Peyer's patch (tissue), 4 donors: ENCODE data around the gene HSDL1. TPM values are rescaled to one million over a fixed set of nuclear protein-coding genes. Genes with fewer than 3 reads are reported as not detected.
"Not testable (repeated sequence)": the region's sequence is repeated elsewhere in the genome, so short reads cannot be mapped to it uniquely, and the experiment has no call there.

Source experiments
- DNase-seq, 3 donors: peaks; one replicate each; pipeline ENCODE4 v3.0.0-alpha.2; 2017 to 2019
- H3K27ac ChIP-seq, 4 donors: fragments of 200-600 bp; sonication (generic); one replicate each; pipeline ENCODE4 v1.5.1; 2016 to 2019
- H3K27me3 ChIP-seq, 2 donors: fragments of 200-600 bp; sonication (generic); one replicate each; pipeline ENCODE4 v1.5.1; 2019
- H3K36me3 ChIP-seq, 3 donors: fragments of 200-600 bp; sonication (generic); one replicate each; pipeline ENCODE4 v1.5.1; 2016 to 2019
- H3K4me1 ChIP-seq, 4 donors: fragments of 200-600 bp; sonication (generic); one replicate each; pipeline ENCODE4 v1.5.1; 2016 to 2019
- H3K4me3 ChIP-seq, 4 donors: fragments of 200-600 bp; sonication (generic); 1 replicate in 3 of 4; 2 replicates in 1 of 4; pipeline ENCODE4 v1.5.1; 2016 to 2019; ENCODE audit warnings: mild to moderate bottlenecking in 1 of 4
- H3K9me3 ChIP-seq, 4 donors: fragments of 200-600 bp; sonication (generic); one replicate each; pipeline ENCODE4 v1.5.1; 2016 to 2019; ENCODE audit warnings: mild to moderate bottlenecking in 1 of 4
- CTCF ChIP-seq, 6 experiments: fragments of 450-650 bp in 4 of 6; fragments of 200-600 bp in 2 of 6; sonication (generic) in 1 of 6; IDR thresholded peaks; one replicate each; pipeline ENCODE4 v1.5.1; 2017 to 2019; ENCODE audit warnings: antibody characterized with exemption in 6 of 6, mild to moderate bottlenecking in 3 of 6, moderate library complexity in 1 of 6
- POLR2A ChIP-seq, 2 donors: fragments of 450-650 bp; IDR thresholded peaks; one replicate each; pipeline ENCODE4 v1.5.1; 2017; ENCODE audit warnings: antibody characterized with exemption in 2 of 2, mild to moderate bottlenecking in 2 of 2, moderate library complexity in 2 of 2
- total RNA-seq, 4 donors: library from RNA; depleted of rRNA; stranded (reverse); fragments of >200 nt; gene quantifications; one replicate each; pipeline ENCODE4 v1.1.0, GENCODE V29; 2016

HSDL1 gene
- total RNA-seq, 4 donors from 2014 or later: 8.4 to 25.0 (median 10.8) TPM

DNA sequence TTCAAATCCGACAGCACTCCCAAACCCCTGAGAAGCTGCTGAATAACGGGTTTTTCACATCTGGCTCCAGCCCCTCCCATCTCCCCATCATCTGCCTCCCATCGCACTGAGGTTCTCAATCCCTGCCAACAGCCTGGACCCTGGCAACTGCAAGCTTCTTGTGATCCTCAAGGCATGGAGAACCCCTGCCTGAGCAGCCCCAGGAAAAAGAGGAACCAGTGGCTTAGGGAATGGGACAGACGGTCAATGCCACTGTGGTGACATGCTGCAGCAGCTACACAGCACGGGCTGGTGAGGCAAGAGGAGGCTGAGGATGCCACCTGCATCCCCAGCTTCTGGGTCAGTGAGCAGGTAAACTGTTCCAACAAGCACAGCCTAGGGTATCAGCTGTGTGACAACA, 25.0 kb downstream of the HSDL1 start:
- H3K27me3 ChIP-seq: no peaks in the 10 kb centered on the region
- no peak for TF ChIP-seq CTCF (IDR thresholded peaks at IDR 0.05)
- TF ChIP-seq POLR2A (IDR thresholded peaks at IDR 0.05): no peak
- H3K4me1 ChIP-seq: peaks cover 0 to 15% (median 11%) of the 10 kb centered on the region in 4 donors

GRCh38 chr16:84119368-84119767, 25.6 kb downstream of the HSDL1 start:
- H3K36me3 ChIP-seq: peaks cover 0 to 5% (median 0%) of the 10 kb centered on the region in 3 donors
- TF ChIP-seq POLR2A (IDR thresholded peaks at IDR 0.05) (no peak), CTCF (IDR thresholded peaks at IDR 0.05) (no peak)
- H3K9me3 ChIP-seq: no peaks in the 10 kb centered on the region
- no peak for DNase-seq
- peaks cover 0 to 22% (median 11%) of the 10 kb centered on the region in 4 donors for H3K4me1 ChIP-seq
- H3K4me3 ChIP-seq: no peak overlapping the region
- no peak overlapping the region for H3K27ac ChIP-seq
- no peaks in the 10 kb centered on the region for H3K27me3 ChIP-seq

More for the DNA sequence above, 25.0 kb downstream of the HSDL1 start:
- DNase-seq: no peak
- Histone ChIP-seq H3K9me3 (no peaks in the 10 kb centered on the region), H3K27ac (no peak overlapping the region), H3K36me3 (peaks cover 0 to 5% (median 0%) of the 10 kb centered on the region in 3 donors), H3K4me3 (no peak overlapping the region)

- H3K27ac ChIP-seq, H3K36me3 ChIP-seq, H3K27me3 ChIP-seq, DNase-seq, H3K9me3 ChIP-seq, H3K4me3 ChIP-seq: not testable (repeated sequence)
- H3K4me1 ChIP-seq: peaks cover 0 to 23% (median 11%) of the 10 kb centered on the region in 4 donors
These were observed 26.7 kb downstream of the HSDL1 start for GRCh38 chr16:84118315-84118714.

DNA sequence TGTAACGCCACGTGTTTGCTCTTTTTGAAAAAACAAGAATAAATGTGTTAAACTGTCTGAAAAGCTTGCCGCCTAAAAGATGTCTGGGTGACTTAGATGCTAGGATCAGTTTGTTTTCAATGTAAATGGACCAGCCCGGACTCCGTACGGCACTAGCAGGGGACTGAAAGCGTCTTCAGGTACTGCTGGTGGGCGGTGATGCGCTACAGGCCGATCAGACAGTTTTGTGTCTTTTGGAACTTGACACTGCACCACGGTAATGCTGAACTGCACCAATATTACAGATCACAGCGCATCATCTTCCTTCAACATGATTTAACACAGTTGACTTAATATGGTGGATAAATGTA, 27.5 kb downstream of the HSDL1 start:
- Histone ChIP-seq H3K36me3 (peaks cover 0 to under 1% (median 0%) of the 10 kb centered on the region in 3 donors), H3K27me3 (no peaks in the 10 kb centered on the region), H3K27ac (peak overlapping the region; percentile 86 to 98 (median 92)), H3K4me1 (peaks cover 0 to 23% (median 11%) of the 10 kb centered on the region in 4 donors), H3K4me3 (peak overlapping the region; percentile 82 to 97 (median 94)), H3K9me3 (no peaks in the 10 kb centered on the region)
- TF ChIP-seq POLR2A (IDR thresholded peaks at IDR 0.05) (no peak), CTCF (IDR thresholded peaks at IDR 0.05) (no peak)
- peak in 1 of 3 donors; percentile 39 for DNase-seq

GRCh38 chr16:84116720-84117493, 28.1 kb downstream of the HSDL1 start, which contains the start of gene MBTPS1:
TSS of gene MBTPS1 (minus strand) at chr16:84116942. CDS start at chr16:84101783, 15,159 bp downstream.
- Histone ChIP-seq H3K9me3 (no peaks in the 10 kb centered on the region), H3K4me3 (peak within 1 kb of the TSS; percentile 82 to 97 (median 94)), H3K27me3 (no peaks in the 10 kb centered on the region), H3K27ac (peak within 1 kb of the TSS; percentile 86 to 98 (median 92)), H3K36me3 (no peaks in the 10 kb centered on the region), H3K4me1 (peaks cover 0 to 23% (median 11%) of the 10 kb centered on the region in 4 donors)
- TF ChIP-seq POLR2A (IDR thresholded peaks at IDR 0.05): peak; percentile 58 to 69
- TF ChIP-seq CTCF (IDR thresholded peaks at IDR 0.05): peak in 2 of 6 experiments; percentile 9 to 49
- DNase-seq: peak; percentile 97 to 99 (median 99)
